ENCODE data around the gene LRMDA. TPM values are rescaled to one million over a fixed set of nuclear protein-coding genes. Genes with fewer than 3 reads are reported as not detected.

Gene LRMDA
- total RNA-seq, 1 donor from 2014 or later = 18.7 TPM

DNA sequence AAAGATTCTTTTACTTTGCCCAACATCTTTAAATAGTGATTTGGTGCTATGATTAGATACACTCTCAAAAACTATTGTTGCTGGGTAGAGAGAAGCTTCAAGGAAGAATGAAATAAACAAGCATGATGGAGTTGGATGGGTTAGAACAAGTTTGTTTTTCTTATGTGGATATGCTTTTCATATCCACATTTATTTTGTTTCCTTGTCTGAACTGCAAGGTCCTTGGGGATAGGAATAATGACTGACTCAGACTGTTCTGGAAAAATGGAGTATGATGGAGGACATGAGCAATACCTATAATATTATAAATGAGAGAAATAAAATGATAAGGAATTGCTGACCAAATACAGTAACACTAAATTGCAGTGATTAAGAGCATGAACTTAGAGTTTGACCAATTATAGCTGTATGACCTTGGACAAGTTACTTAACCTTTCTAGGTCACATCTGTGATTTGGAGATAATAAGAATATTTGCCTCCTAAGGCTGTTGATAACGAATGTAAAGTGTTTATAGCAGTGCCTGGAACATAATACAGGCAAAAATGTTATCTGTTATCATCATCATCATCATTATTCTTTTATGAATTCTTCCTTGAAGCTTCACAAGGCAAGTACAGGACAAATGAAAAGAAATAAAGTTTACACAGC is 847.5 kb downstream of the LRMDA start:
- no peak for DNase-seq (ENCODE audit: low read depth)
- TF ChIP-seq, protein P1, sequence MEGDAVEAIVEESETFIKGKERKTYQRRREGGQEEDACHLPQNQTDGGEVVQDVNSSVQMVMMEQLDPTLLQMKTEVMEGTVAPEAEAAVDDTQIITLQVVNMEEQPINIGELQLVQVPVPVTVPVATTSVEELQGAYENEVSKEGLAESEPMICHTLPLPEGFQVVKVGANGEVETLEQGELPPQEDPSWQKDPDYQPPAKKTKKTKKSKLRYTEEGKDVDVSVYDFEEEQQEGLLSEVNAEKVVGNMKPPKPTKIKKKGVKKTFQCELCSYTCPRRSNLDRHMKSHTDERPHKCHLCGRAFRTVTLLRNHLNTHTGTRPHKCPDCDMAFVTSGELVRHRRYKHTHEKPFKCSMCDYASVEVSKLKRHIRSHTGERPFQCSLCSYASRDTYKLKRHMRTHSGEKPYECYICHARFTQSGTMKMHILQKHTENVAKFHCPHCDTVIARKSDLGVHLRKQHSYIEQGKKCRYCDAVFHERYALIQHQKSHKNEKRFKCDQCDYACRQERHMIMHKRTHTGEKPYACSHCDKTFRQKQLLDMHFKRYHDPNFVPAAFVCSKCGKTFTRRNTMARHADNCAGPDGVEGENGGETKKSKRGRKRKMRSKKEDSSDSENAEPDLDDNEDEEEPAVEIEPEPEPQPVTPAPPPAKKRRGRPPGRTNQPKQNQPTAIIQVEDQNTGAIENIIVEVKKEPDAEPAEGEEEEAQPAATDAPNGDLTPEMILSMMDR (IDR thresholded peaks at IDR 0.05; ENCODE audit: insufficient read depth, low read length, poor library complexity, severe bottlenecking) = no peak
- no peak overlapping the region for H3K4me3 ChIP-seq (ENCODE audit: low read depth, low read length)
- H3K36me3 ChIP-seq (ENCODE audit: control insufficient read depth, insufficient read depth, low read length) = no peaks in the 10 kb centered on the region
- H3K27me3 ChIP-seq (ENCODE audit: control insufficient read depth, insufficient read depth, low read length) = no peaks in the 10 kb centered on the region

DNA sequence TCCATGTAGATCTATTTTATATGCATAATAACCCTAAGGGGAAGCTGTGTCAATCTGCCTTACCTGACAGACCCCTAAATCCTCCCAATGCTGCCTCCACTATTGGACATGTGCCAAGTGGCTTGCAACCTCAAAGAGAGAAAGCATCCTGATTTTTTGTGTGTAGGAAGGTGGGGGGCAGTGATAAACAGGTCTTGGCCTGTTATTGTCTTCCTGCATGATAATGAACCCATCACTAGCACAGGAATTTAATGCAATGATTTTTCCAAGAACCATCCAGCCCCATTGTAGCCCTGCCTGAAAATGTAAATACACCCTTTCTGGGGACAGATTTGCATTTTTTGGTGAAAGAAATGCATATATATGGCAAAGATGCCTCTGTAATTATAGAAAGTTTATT is 850.2 kb downstream of the LRMDA start:
- Histone ChIP-seq H3K4me3 (ENCODE audit: low read depth, low read length) (no peak overlapping the region), H3K27me3 (ENCODE audit: control insufficient read depth, insufficient read depth, low read length) (no peaks in the 10 kb centered on the region)

DNA sequence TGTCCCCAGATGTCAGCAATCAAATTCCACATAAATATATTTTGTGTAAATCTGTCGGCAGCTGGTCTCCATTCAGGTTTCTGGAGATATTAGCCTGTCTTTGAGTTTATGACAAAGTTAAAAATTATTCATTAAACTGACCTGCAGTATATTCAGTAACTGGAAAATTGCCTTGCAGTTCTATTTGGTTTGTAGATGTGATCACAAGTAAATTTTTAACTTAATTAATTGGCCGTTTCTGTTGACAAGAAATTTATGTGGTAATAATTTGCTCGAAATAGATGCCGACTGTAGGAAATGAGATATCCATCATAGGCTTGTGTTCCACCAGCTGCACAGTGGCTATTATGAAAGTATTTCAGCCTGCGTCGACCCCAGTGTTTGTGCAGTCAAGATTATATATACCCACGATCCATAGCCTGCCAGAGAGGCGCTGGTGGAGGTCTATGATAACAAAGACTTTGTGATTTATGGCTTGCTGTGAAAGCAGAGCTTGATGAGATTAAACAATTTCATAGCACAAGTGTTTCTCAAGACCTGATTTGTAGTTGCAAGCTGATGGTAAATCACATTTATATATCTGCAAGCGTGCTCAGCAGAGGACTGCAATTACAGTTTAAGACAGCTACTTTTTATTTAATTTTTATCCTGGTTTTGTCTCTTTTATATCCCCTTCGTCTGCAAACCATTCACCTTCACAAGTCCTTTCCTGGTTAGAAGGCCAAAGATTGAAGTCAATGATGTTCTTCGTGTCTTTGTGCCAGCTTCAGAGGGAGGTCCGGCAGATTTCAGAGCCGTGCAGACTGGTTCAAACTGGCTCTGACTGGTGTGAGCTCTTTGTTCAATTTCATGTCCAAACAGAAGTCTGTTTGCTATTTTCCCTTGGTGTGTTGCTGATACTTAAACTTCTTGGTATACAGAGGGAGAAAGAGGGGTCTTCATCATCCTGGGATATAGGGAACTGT is 850.9 kb downstream of the LRMDA start:
- TF ChIP-seq, protein P1 (IDR thresholded peaks at IDR 0.05; ENCODE audit: insufficient read depth, low read length, poor library complexity, severe bottlenecking) = no peak
- no peak overlapping the region for H3K4me3 ChIP-seq (ENCODE audit: low read depth, low read length)

More for the DNA sequence above, 850.2 kb downstream of the LRMDA start:
- no peaks in the 10 kb centered on the region for H3K36me3 ChIP-seq (ENCODE audit: control insufficient read depth, insufficient read depth, low read length)
- TF ChIP-seq, protein P1 (IDR thresholded peaks at IDR 0.05; ENCODE audit: insufficient read depth, low read length, poor library complexity, severe bottlenecking) = no peak
- DNase-seq (ENCODE audit: low read depth) = no peak

DNA sequence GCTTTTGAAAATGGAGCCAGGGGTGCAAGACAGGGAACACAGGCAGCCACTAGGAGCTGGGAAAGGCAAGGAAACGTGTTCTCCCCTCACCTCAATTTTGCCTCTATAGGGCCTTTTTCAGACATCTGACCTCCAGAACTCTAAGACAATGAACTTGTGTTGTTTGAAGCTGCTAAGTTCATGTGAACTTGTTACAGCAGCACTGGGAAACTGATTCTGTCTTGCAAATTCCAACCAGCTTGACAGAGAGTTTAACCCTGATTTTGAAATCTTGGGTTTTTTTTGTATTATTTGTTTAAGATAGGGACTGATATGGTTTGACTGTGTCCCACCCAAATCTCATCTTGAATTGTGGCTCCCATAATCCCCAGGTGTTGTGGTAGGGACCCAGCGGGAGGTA is 852.9 kb downstream of the LRMDA start:
- H3K4me3 ChIP-seq (ENCODE audit: low read depth, low read length) = no peak overlapping the region
- no peaks in the 10 kb centered on the region for H3K36me3 ChIP-seq (ENCODE audit: control insufficient read depth, insufficient read depth, low read length)
- H3K27me3 ChIP-seq (ENCODE audit: control insufficient read depth, insufficient read depth, low read length) = no peaks in the 10 kb centered on the region
- DNase-seq (ENCODE audit: low read depth) = no peak
- TF ChIP-seq, protein P1 (IDR thresholded peaks at IDR 0.05; ENCODE audit: insufficient read depth, low read length, poor library complexity, severe bottlenecking) = no peak

More for the DNA sequence above, 850.9 kb downstream of the LRMDA start:
- no peak for DNase-seq (ENCODE audit: low read depth)
- H3K27me3 ChIP-seq (ENCODE audit: control insufficient read depth, insufficient read depth, low read length) = no peaks in the 10 kb centered on the region
- no peaks in the 10 kb centered on the region for H3K36me3 ChIP-seq (ENCODE audit: control insufficient read depth, insufficient read depth, low read length)

DNA sequence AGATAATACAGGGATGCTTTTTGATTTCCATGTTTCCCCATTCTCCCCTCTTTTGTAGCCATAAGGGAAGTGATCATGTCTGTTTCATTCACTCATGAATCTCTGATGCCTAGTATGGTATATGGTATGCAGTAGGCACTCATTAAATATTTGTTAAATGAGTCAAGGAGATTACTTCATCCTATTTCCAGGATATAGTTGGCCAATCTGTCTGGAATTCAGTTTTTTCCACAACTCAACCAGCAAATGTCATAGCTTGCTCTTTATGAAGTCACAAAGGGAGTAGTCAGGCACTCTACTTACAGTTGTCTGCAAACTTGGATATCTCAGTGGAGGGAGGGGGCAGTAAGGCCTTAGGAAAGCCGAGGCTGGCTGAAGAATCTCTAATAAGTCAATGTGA is 853.6 kb downstream of the LRMDA start:
- TF ChIP-seq, protein P1 (IDR thresholded peaks at IDR 0.05; ENCODE audit: insufficient read depth, low read length, poor library complexity, severe bottlenecking) = no peak

More for the DNA sequence above, 853.6 kb downstream of the LRMDA start:
- DNase-seq (ENCODE audit: low read depth) = no peak
- Histone ChIP-seq H3K27me3 (ENCODE audit: control insufficient read depth, insufficient read depth, low read length) (no peaks in the 10 kb centered on the region), H3K36me3 (ENCODE audit: control insufficient read depth, insufficient read depth, low read length) (no peaks in the 10 kb centered on the region), H3K4me3 (ENCODE audit: low read depth, low read length) (no peak overlapping the region)
